HCT116 (cell line): ENCODE data around the gene SLC7A7. TPM values are rescaled to one million over a fixed set of nuclear protein-coding genes. Genes with fewer than 3 reads are reported as not detected.

Experiments used
- ATAC-seq: fragments of 200-7000 bp; cut with Tn5 transposase; 2 replicates; pipeline ENCODE4 v1.9.1; 2020; ENCODE audit warnings: mild to moderate bottlenecking, moderate library complexity
- BruUV-seq: library from RNA; stranded (reverse); fragments of 400-500 nt; replicated peaks from 2 replicates; lab custom pipeline; 2021; lab: Mats Ljungman, UMichigan
- CTCF ChIA-PET: fragments of 300-600 bp; sonication (Branson Sonifier 250); formaldehyde crosslinking; loops from one replicate; lab custom pipeline; 2021; ENCODE audit warnings: antibody characterized with exemption; lab: Charles Lee
- POLR2A ChIA-PET: fragments of 300-600, 350-600 bp; sonication (Branson Sonifier 250); formaldehyde crosslinking; loops from one replicate; lab custom pipeline; 2021; ENCODE audit warnings: antibody characterized with exemption; lab: Charles Lee
- RAD21 ChIA-PET, 2 experiments: fragments of 300-600 bp; sonication (Branson Sonifier 250); formaldehyde crosslinking; loops; one replicate each; lab custom pipeline; 2023; ENCODE audit warnings: low total read pairs in 2 of 2; ENCODE audit not compliant: uncharacterized antibody in 2 of 2, unreplicated experiment in 2 of 2, low non-redundant PET in 1 of 2; lab: Charles Lee
- DNase-seq: peaks from one replicate; pipeline ENCODE4 v3.0.0-alpha.2; 2010; ENCODE audit warnings: low read depth, low spot score
- H2AFZ ChIP-seq: fragments of 200-600 bp; shearing (Covaris generic), sonication (generic); 2 replicates; pipeline ENCODE4 v1.6.1; 2017; ENCODE audit warnings: low read depth, mixed run types, mixed read lengths, antibody characterized with exemption, low read length; ENCODE audit not compliant: poor library complexity, severe bottlenecking
- H3K27ac ChIP-seq: 2 replicates; pipeline ENCODE4 v1.5.1; 2012; ENCODE audit warnings: low read depth, low read length
- H3K27me3 ChIP-seq: fragments of 200-600 bp; sonication (generic); 2 replicates; pipeline ENCODE4 v1.6.1; 2016; ENCODE audit warnings: mixed run types, low read length, mixed read lengths; ENCODE audit not compliant: insufficient read depth
- H3K36me3 ChIP-seq, 2 experiments: fragments of 200-500 bp in 1 of 2; fragments of 200-600 bp in 1 of 2; sonication (Bioruptor generic) in 1 of 2; sonication (generic) in 1 of 2; 2 replicates each; pipeline versions ENCODE4 v1.5.1 to v1.6.1; 2014 to 2016; ENCODE audit warnings: low read length in 2 of 2, inconsistent platforms in 1 of 2, mixed read lengths in 1 of 2, mixed run types in 1 of 2; ENCODE audit not compliant: insufficient read depth in 2 of 2, control insufficient read depth in 1 of 2
- H3K4me1 ChIP-seq, 2 experiments: fragments of 200-600 bp in 1 of 2; sonication (generic) in 1 of 2; 2 replicates each; pipeline versions ENCODE4 v1.5.1 to v1.6.1; 2012 to 2017; ENCODE audit warnings: low read length in 2 of 2, inconsistent platforms in 1 of 2, mild to moderate bottlenecking in 1 of 2, mixed read lengths in 1 of 2, mixed run types in 1 of 2, moderate library complexity in 1 of 2; ENCODE audit not compliant: insufficient read depth in 2 of 2, control insufficient read depth in 1 of 2
- H3K4me2 ChIP-seq: fragments of 200-600 bp; sonication (generic); 2 replicates; pipeline ENCODE4 v1.6.1; 2017; ENCODE audit warnings: mixed run types, low read length, mixed read lengths
- H3K4me3 ChIP-seq, 2 experiments: fragments of 200-600 bp in 1 of 2; sonication (generic) in 1 of 2; replicated peaks in 1 of 2; 2 replicates each; pipeline ENCODE4 v1.5.1; 2011 to 2016; ENCODE audit warnings: low read length in 2 of 2, control low read depth in 1 of 2, low read depth in 1 of 2, mild to moderate bottlenecking in 1 of 2, mixed read lengths in 1 of 2, mixed run types in 1 of 2
- H3K79me2 ChIP-seq: fragments of 200-600 bp; sonication (generic); 2 replicates; pipeline ENCODE4 v1.6.1; 2017; ENCODE audit warnings: mild to moderate bottlenecking, mixed run types, low read length, moderate library complexity, mixed read lengths; ENCODE audit not compliant: insufficient read depth
- H3K9ac ChIP-seq: fragments of 200-600 bp; sonication (generic); 2 replicates; pipeline ENCODE4 v1.6.1; 2016; ENCODE audit warnings: low read length, mixed read lengths
- H3K9me2 ChIP-seq: fragments of 200-600 bp; sonication (generic), shearing (Covaris generic); 2 replicates; pipeline ENCODE4 v1.6.1; 2017; ENCODE audit warnings: mixed run types, mild to moderate bottlenecking, moderate library complexity; ENCODE audit not compliant: insufficient read depth
- H3K9me3 ChIP-seq, 2 experiments: fragments of 200-500 bp in 1 of 2; fragments of 200-600 bp in 1 of 2; sonication (Bioruptor generic) in 1 of 2; sonication (generic) in 1 of 2; 2 replicates each; pipeline ENCODE4 v1.6.1; 2014 to 2017; ENCODE audit warnings: low read length in 2 of 2, mixed read lengths in 2 of 2, inconsistent platforms in 1 of 2, low read depth in 1 of 2, mild to moderate bottlenecking in 1 of 2, mixed run types in 1 of 2, moderate library complexity in 1 of 2; ENCODE audit not compliant: control insufficient read depth in 1 of 2, insufficient read depth in 1 of 2
- H4K20me1 ChIP-seq: fragments of 200-600 bp; sonication (generic), shearing (Covaris generic); 2 replicates; pipeline ENCODE4 v1.6.1; 2017; ENCODE audit warnings: mixed run types, mild to moderate bottlenecking, moderate library complexity; ENCODE audit not compliant: insufficient read depth
- ATF3 ChIP-seq: IDR thresholded peaks from 2 replicates; pipeline ENCODE4 v1.6.1; 2012
- CBX3 ChIP-seq: IDR thresholded peaks from 2 replicates; pipeline ENCODE4 v1.6.1; 2012; ENCODE audit warnings: low read depth
- CEBPB ChIP-seq: IDR thresholded peaks from 2 replicates; pipeline ENCODE4 v1.6.1; 2012; ENCODE audit warnings: low read depth
- EGR1 ChIP-seq: IDR thresholded peaks from 2 replicates; pipeline ENCODE4 v1.6.1; 2012; ENCODE audit warnings: low read depth
- ELF1 ChIP-seq: IDR thresholded peaks from 2 replicates; pipeline ENCODE4 v1.6.1; 2012; ENCODE audit warnings: low read depth, borderline replicate concordance
- EZH2 ChIP-seq: fragments of 200-600 bp; sonication (generic); IDR thresholded peaks from 2 replicates; pipeline ENCODE4 v1.6.1; 2017; ENCODE audit warnings: antibody characterized with exemption, mixed run types
- EZH2phosphoT487 ChIP-seq: fragments of 200-600 bp; IDR thresholded peaks from 2 replicates; pipeline ENCODE4 v1.6.1; 2018; ENCODE audit warnings: antibody characterized with exemption, borderline replicate concordance
- FOSL1 ChIP-seq: IDR thresholded peaks from 2 replicates; pipeline ENCODE4 v1.6.1; 2012; ENCODE audit warnings: low read depth
- JUND ChIP-seq: IDR thresholded peaks from 2 replicates; pipeline ENCODE4 v1.6.1; 2012
- MAX ChIP-seq: IDR thresholded peaks from 2 replicates; pipeline ENCODE4 v1.6.1; 2012
- POLR2A ChIP-seq: IDR thresholded peaks from 2 replicates; pipeline ENCODE4 v1.7.0; 2011; ENCODE audit warnings: borderline replicate concordance; ENCODE audit not compliant: insufficient read depth, insufficient read length; ENCODE audit errors: extremely low read depth
- POLR2AphosphoS5 ChIP-seq: IDR thresholded peaks from 2 replicates; pipeline ENCODE4 v1.6.1; 2011; ENCODE audit warnings: mild to moderate bottlenecking, low read depth, low read length, moderate library complexity
- RAD21 ChIP-seq: IDR thresholded peaks from 2 replicates; pipeline ENCODE4 v1.6.1; 2012; ENCODE audit warnings: low read depth, mild to moderate bottlenecking
- SIN3A ChIP-seq: IDR thresholded peaks from 2 replicates; pipeline ENCODE4 v1.6.1; 2012; ENCODE audit warnings: low read depth
- SP1 ChIP-seq: IDR thresholded peaks from 2 replicates; pipeline ENCODE4 v1.6.1; 2012; ENCODE audit warnings: low read depth
- SRF ChIP-seq: IDR thresholded peaks from 2 replicates; pipeline ENCODE4 v1.6.1; 2012; ENCODE audit warnings: low read depth
- TCF7L2 ChIP-seq: IDR thresholded peaks from 2 replicates; pipeline ENCODE4 v1.7.0; 2011; ENCODE audit warnings: borderline replicate concordance, inconsistent platforms; ENCODE audit not compliant: insufficient read depth, insufficient read length; ENCODE audit errors: extremely low read depth
- YY1 ChIP-seq: IDR thresholded peaks from 2 replicates; pipeline ENCODE4 v1.6.1; 2011; ENCODE audit warnings: low read length, low read depth, moderate library complexity, mild to moderate bottlenecking; ENCODE audit not compliant: insufficient replicate concordance; ENCODE audit errors: extremely low read depth
- ZNF274 ChIP-seq: fragments of 200-500 bp; sonication (Bioruptor generic); IDR thresholded peaks from 2 replicates; pipeline ENCODE4 v1.6.1; 2014; ENCODE audit warnings: mild to moderate bottlenecking, low read depth, low read length, inconsistent platforms
- intact Hi-C: fragments of 100-400 bp; cut with micrococcal nuclease; formaldehyde crosslinking; loops from 2 replicates; pipeline ENCODE4 v1.10.0; 2022
- total RNA-seq: library from RNA; stranded (reverse); gene quantifications from one replicate; pipeline ENCODE4 v1.2.1, GENCODE V29; 2021; ENCODE audit not compliant: unreplicated experiment

SLC7A7 gene
- total RNA-seq, 1 experiment from 2014 or later: 0.27 TPM

GRCh38 chr14:22830443-22831010 lies 15.3 kb upstream of the SLC7A7 start:
- no peak for TF ChIP-seq JUND
- TF ChIP-seq SIN3A: no peak
- Histone ChIP-seq H3K9me2 (no peaks in the 10 kb centered on the region), H3K27me3 (no peaks in the 10 kb centered on the region), H3K27ac (peak overlapping the region; percentile 59; the same call in 1 of the 2 replicates), H3K9ac (peak overlapping the region; percentile 93), H2AFZ (no peak overlapping the region), H3K9me3 (no peaks in the 10 kb centered on the region), H3K4me3 (peak overlapping the region; percentile 92 to 95), H3K4me1 (peaks cover 6 to 10% of the 10 kb centered on the region in 2 experiments), H4K20me1 (no peaks in the 10 kb centered on the region), H3K4me2 (peak overlapping the region; percentile 80), H3K36me3 (peaks cover 16 to 19% of the 10 kb centered on the region in 2 experiments), H3K79me2 (peaks cover 17% of the 10 kb centered on the region)
- intact Hi-C loops: no loop called here
- no peak for DNase-seq
- TSS peak; percentile 75 for BruUV-seq
- ChIA-PET POLR2A (no interaction called here), CTCF (interaction anchor here (1.5 kb wide), 1 partner anchor 22 kb away, joined by 3 read pairs; no protein-coding TSS in a partner anchor), RAD21 (no interaction called here)
- ATAC-seq: no peak

GRCh38 chr14:22829661-22830442 lies 14.6 kb upstream of the SLC7A7 start, which contains the start of gene MRPL52:
Gene MRPL52, plus strand, starts transcription at chr14:22829887. Its CDS starts 26 bp downstream, at chr14:22829913.
- H3K27me3 ChIP-seq: no peaks in the 10 kb centered on the region
- H3K27ac ChIP-seq: peak within 1 kb of the TSS; percentile 59
- intact Hi-C loops: no loop called here
- peak within 1 kb of the TSS; percentile 93 for H3K9ac ChIP-seq
- DNase-seq (peak; percentile 82), ATAC-seq (peak; percentile 90)
- CTCF ChIA-PET: interaction anchor here (0.7 to 1.5 kb wide), 2 partner anchors 23 to 24 kb away, joined by 3 read pairs; no protein-coding TSS in a partner anchor
- RAD21 ChIA-PET: no interaction called here
- H2AFZ ChIP-seq: peak within 1 kb of the TSS; percentile 29
- no TSS peak for BruUV-seq
- H3K4me2 ChIP-seq: peak within 1 kb of the TSS; percentile 80
- peaks cover 17% of the 10 kb centered on the region for H3K79me2 ChIP-seq
- peak within 1 kb of the TSS; percentile 92 to 95 for H3K4me3 ChIP-seq
- no peaks in the 10 kb centered on the region for H3K9me2 ChIP-seq
- peaks cover 9 to 14% of the 10 kb centered on the region in 2 experiments for H3K4me1 ChIP-seq
- H4K20me1 ChIP-seq: no peaks in the 10 kb centered on the region
- POLR2A ChIA-PET: no interaction called here
- H3K36me3 ChIP-seq: peaks cover 14 to 16% of the 10 kb centered on the region in 2 experiments
- H3K9me3 ChIP-seq: no peaks in the 10 kb centered on the region
- TF ChIP-seq RAD21 (no peak), POLR2AphosphoS5 (peak; percentile 89), EZH2 (no peak), EZH2phosphoT487 (no peak), CEBPB (no peak), FOSL1 (0 out of 2 replicates have a peak, but pooled peaks have one; percentile 16), TCF7L2 (no peak), ATF3 (no peak), CBX3 (no peak), EGR1 (peak; percentile 80), POLR2A (peak; percentile 76), ELF1 (peak; percentile 89), YY1 (peak; percentile 99), MAX (peak; percentile 59; the same call in 1 of the 2 replicates), SRF (no peak), SP1 (peak; percentile 35; the same call in 1 of the 2 replicates), ZNF274 (no peak), SIN3A (no peak)
